BLaER1 treated with 17β-estradiol and CSF1 and Interleukin-3, amounts not matched to agents 10 nM and 100 nM (cell line): ENCODE data around the gene YY2.

Source experiments
- H3K27ac ChIP-seq, 11 experiments: shearing (Covaris generic); formaldehyde crosslinking; 2 replicates each; pipeline ENCODE4 v1.8.1; 2022
- H3K27me3 ChIP-seq, 11 experiments: shearing (Covaris generic); formaldehyde crosslinking; 2 replicates each; pipeline ENCODE4 v1.8.1; 2022
- H3K36me3 ChIP-seq, 11 experiments: shearing (Covaris generic); formaldehyde crosslinking; 2 replicates each; pipeline ENCODE4 v1.8.1; 2022
- H3K4me1 ChIP-seq, 10 experiments: shearing (Covaris generic); formaldehyde crosslinking; 2 replicates each; pipeline ENCODE4 v1.8.1; 2022
- H3K4me2 ChIP-seq, 11 experiments: shearing (Covaris generic); formaldehyde crosslinking; 2 replicates each; pipeline ENCODE4 v1.8.1; 2022
- H3K4me3 ChIP-seq, 10 experiments: shearing (Covaris generic); formaldehyde crosslinking; 2 replicates each; pipeline ENCODE4 v1.8.1; 2022
- H3K9ac ChIP-seq, 11 experiments: shearing (Covaris generic); formaldehyde crosslinking; 2 replicates each; pipeline ENCODE4 v1.8.1; 2022
- H3K9me3 ChIP-seq, 11 experiments: shearing (Covaris generic); formaldehyde crosslinking; replicated peaks in 1 of 11; 2 replicates each; pipeline ENCODE4 v1.8.1; 2022
- H4K20me1 ChIP-seq, 11 experiments: shearing (Covaris generic); formaldehyde crosslinking; 2 replicates each; pipeline ENCODE4 v1.8.1; 2022
- Cebpa-rat ChIP-seq, 11 experiments: shearing (Covaris generic); IDR thresholded peaks; 2 replicates each; pipeline ENCODE4 v1.8.1; 2022

The YY2 gene

GRCh38 chrX:21905953-21906352, 50.2 kb downstream of the YY2 start:
- peaks cover 0 to 13% (median 0%) of the 10 kb centered on the region in 10 experiments; a peak in 3 of 20 replicates for H3K4me1 ChIP-seq
- no peak for TF ChIP-seq Cebpa-rat (IDR thresholded peaks at IDR 0.05)
- H3K4me3 ChIP-seq, result no peak overlapping the region
- H3K27me3 ChIP-seq, result no peaks in the 10 kb centered on the region
- H3K9me3 ChIP-seq, result no peaks in the 10 kb centered on the region
- no peak overlapping the region for H3K27ac ChIP-seq
- no peak overlapping the region for H3K9ac ChIP-seq
- H4K20me1 ChIP-seq, result no peaks in the 10 kb centered on the region
- H3K4me2 ChIP-seq, result no peak overlapping the region
- no peaks in the 10 kb centered on the region; a peak in 1 of 22 replicates for H3K36me3 ChIP-seq

- Histone ChIP-seq H3K27ac (no peak overlapping the region), H4K20me1 (no peaks in the 10 kb centered on the region), H3K27me3 (no peaks in the 10 kb centered on the region), H3K36me3 (no peaks in the 10 kb centered on the region), H3K4me3 (no peak overlapping the region), H3K9ac (no peak overlapping the region), H3K4me1 (peaks cover 0 to 13% (median 0%) of the 10 kb centered on the region in 10 experiments; a peak in 3 of 20 replicates), H3K9me3 (no peaks in the 10 kb centered on the region), H3K4me2 (no peak overlapping the region)
- TF ChIP-seq Cebpa-rat (IDR thresholded peaks at IDR 0.05), result no peak
These were observed 51.5 kb downstream of the YY2 start for GRCh38 chrX:21907260-21907659.
